ENCODE measurements around the gene PHLPP1. TPM values are rescaled to one million over a fixed set of nuclear protein-coding genes. Genes with fewer than 3 reads are reported as not detected.

PHLPP1 gene
- total RNA-seq, 3 donors from 2014 or later: 9.8 to 19.9 (median 15.4) TPM

GRCh38 chr18:62862466-62862865 is 147.1 kb downstream of the PHLPP1 start:
- Histone ChIP-seq H3K27ac (no peak overlapping the region), H3K9me3 (no peaks in the 10 kb centered on the region), H3K27me3 (no peaks in the 10 kb centered on the region), H3K36me3 (no peaks in the 10 kb centered on the region), H3K4me3 (no peak overlapping the region), H3K4me1 (no peaks in the 10 kb centered on the region)
- intact Hi-C loops (cut with DNase I; ENCODE audit: low total_unique reads): no loop called here
- TF ChIP-seq, protein P1, sequence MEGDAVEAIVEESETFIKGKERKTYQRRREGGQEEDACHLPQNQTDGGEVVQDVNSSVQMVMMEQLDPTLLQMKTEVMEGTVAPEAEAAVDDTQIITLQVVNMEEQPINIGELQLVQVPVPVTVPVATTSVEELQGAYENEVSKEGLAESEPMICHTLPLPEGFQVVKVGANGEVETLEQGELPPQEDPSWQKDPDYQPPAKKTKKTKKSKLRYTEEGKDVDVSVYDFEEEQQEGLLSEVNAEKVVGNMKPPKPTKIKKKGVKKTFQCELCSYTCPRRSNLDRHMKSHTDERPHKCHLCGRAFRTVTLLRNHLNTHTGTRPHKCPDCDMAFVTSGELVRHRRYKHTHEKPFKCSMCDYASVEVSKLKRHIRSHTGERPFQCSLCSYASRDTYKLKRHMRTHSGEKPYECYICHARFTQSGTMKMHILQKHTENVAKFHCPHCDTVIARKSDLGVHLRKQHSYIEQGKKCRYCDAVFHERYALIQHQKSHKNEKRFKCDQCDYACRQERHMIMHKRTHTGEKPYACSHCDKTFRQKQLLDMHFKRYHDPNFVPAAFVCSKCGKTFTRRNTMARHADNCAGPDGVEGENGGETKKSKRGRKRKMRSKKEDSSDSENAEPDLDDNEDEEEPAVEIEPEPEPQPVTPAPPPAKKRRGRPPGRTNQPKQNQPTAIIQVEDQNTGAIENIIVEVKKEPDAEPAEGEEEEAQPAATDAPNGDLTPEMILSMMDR (IDR thresholded peaks at IDR 0.05): no peak
- TF ChIP-seq POLR2A (IDR thresholded peaks at IDR 0.05): no peak
- no peak for DNase-seq (ENCODE audit: low spot score in 2 of 2)

- Histone ChIP-seq H3K36me3 (no peaks in the 10 kb centered on the region), H3K27me3 (no peaks in the 10 kb centered on the region), H3K4me1 (no peaks in the 10 kb centered on the region), H3K9me3 (no peaks in the 10 kb centered on the region), H3K27ac (no peak overlapping the region), H3K4me3 (no peak overlapping the region)
- TF ChIP-seq, protein P1 (IDR thresholded peaks at IDR 0.05): no peak
- TF ChIP-seq POLR2AphosphoS5 (IDR thresholded peaks at IDR 0.05): no peak
- TF ChIP-seq POLR2A (IDR thresholded peaks at IDR 0.05): no peak
- intact Hi-C loops (cut with DNase I; ENCODE audit: low total_unique reads): no loop called here
- DNase-seq (ENCODE audit: low spot score in 2 of 2): no peak
Measured at GRCh38 chr18:62863579-62864001, 148.2 kb downstream of the PHLPP1 start.

DNA sequence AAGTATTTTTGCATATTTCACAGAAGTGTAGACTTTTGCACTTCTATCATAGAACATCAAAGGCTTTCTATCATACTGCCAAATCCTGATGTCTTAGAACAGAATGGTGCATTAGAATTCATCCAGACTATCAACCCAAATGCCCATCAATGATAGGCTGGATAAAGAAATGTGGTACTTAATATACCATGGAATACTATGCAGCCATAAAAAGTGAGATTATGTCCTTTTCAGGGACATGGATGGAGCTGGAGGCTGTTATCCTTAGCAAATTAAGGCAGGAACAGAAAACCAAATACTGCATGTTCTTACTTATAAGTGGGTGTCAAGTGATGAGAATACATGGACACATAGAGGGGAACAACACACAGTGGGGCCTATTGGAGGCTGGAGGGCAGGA is 150.2 kb downstream of the PHLPP1 start:
- TF ChIP-seq POLR2AphosphoS5 (IDR thresholded peaks at IDR 0.05) (no peak), POLR2A (IDR thresholded peaks at IDR 0.05) (no peak)
- TF ChIP-seq, protein P1 (IDR thresholded peaks at IDR 0.05): no peak
- no peak overlapping the region for H3K4me3 ChIP-seq

GRCh38 chr18:62867534-62867933 is 152.2 kb downstream of the PHLPP1 start:
- no peak overlapping the region for H3K27ac ChIP-seq
- H3K27me3 ChIP-seq: no peaks in the 10 kb centered on the region
- no peak for TF ChIP-seq POLR2A (IDR thresholded peaks at IDR 0.05)
- intact Hi-C loops (cut with DNase I; ENCODE audit: low total_unique reads): no loop called here
- DNase-seq (ENCODE audit: low spot score in 2 of 2): no peak
- H3K36me3 ChIP-seq: no peaks in the 10 kb centered on the region
- H3K4me1 ChIP-seq: no peaks in the 10 kb centered on the region
- H3K4me3 ChIP-seq: no peak overlapping the region
- H3K9me3 ChIP-seq: no peaks in the 10 kb centered on the region

More for the DNA sequence above, 150.2 kb downstream of the PHLPP1 start:
- no peak for DNase-seq (ENCODE audit: low spot score in 2 of 2)
- no peaks in the 10 kb centered on the region for H3K9me3 ChIP-seq
- intact Hi-C loops (cut with DNase I; ENCODE audit: low total_unique reads): no loop called here
- no peaks in the 10 kb centered on the region for H3K4me1 ChIP-seq
- no peak overlapping the region for H3K27ac ChIP-seq
- no peaks in the 10 kb centered on the region for H3K27me3 ChIP-seq
- no peaks in the 10 kb centered on the region for H3K36me3 ChIP-seq

DNA sequence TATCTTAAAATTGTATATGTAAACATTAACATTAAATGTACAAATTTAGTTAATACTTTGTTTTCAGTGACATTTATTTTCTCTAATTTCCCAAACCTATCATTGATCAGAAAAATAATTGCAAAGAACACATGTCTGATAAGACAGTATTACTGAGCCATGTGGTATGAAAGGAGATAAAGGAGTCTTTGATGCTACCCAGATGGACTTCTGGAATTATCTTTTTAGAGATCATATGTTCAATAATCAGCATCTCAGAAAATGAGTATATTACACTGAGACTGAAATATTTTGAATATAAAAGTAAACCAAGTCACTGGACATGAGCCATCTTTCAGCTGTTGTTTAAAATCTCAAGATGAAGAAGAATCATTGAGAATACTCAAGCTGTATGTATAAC is 153.3 kb downstream of the PHLPP1 start:
- Histone ChIP-seq H3K27me3 (no peaks in the 10 kb centered on the region), H3K4me1 (no peaks in the 10 kb centered on the region), H3K9me3 (no peaks in the 10 kb centered on the region), H3K4me3 (no peak overlapping the region), H3K36me3 (no peaks in the 10 kb centered on the region), H3K27ac (no peak overlapping the region)
- TF ChIP-seq POLR2AphosphoS5 (IDR thresholded peaks at IDR 0.05): no peak
- no peak for DNase-seq (ENCODE audit: low spot score in 2 of 2)
- intact Hi-C loops (cut with DNase I; ENCODE audit: low total_unique reads): no loop called here

DNA sequence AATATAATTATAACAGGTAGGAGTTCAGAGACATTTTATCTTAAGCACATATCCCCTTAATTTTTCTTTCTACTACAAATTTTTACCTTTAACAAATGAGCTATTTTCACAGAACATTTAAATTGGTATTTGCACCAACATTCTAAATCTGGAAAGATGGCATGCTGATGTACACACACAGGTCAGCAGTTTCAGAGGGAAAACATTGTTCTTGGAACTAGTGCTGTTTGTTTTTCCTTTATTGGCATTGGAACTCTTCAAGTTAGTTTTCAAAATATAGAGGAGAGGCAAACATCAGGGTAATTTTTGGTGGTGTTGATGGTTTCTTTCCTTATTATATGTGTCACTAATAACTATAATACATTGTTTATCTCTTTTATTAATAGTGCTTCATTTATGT is 155.3 kb downstream of the PHLPP1 start:
- TF ChIP-seq POLR2AphosphoS5 (IDR thresholded peaks at IDR 0.05) (no peak), POLR2A (IDR thresholded peaks at IDR 0.05) (no peak)
- TF ChIP-seq, protein P1 (IDR thresholded peaks at IDR 0.05): no peak
- H3K4me3 ChIP-seq: no peak overlapping the region
- no peaks in the 10 kb centered on the region for H3K27me3 ChIP-seq
- no peaks in the 10 kb centered on the region for H3K36me3 ChIP-seq
- H3K27ac ChIP-seq: no peak overlapping the region
- no peak for DNase-seq (ENCODE audit: low spot score in 2 of 2)
- H3K9me3 ChIP-seq: no peaks in the 10 kb centered on the region
- intact Hi-C loops (cut with DNase I; ENCODE audit: low total_unique reads): no loop called here
- no peaks in the 10 kb centered on the region for H3K4me1 ChIP-seq
